Vagina (tissue), 2 donors: Measurements from ENCODE around the gene STMND1. TPM values are rescaled to one million over a fixed set of nuclear protein-coding genes. Genes with fewer than 3 reads are reported as not detected.

Experiments
- DNase-seq, 2 donors: peaks; one replicate each; pipeline ENCODE4 v3.0.0-alpha.2; 2017; ENCODE audit errors: extremely low spot score in 2 of 2
- H3K27ac ChIP-seq: fragments of 200-600 bp; sonication (generic); one replicate; pipeline ENCODE4 v1.5.1; 2019
- H3K27me3 ChIP-seq: fragments of 200-600 bp; sonication (generic); one replicate; pipeline ENCODE4 v1.5.1; 2019
- H3K36me3 ChIP-seq, 2 donors: fragments of 200-600 bp; sonication (generic); one replicate each; pipeline ENCODE4 v1.5.1; 2017 to 2019
- H3K4me1 ChIP-seq: fragments of 200-600 bp; sonication (generic); one replicate; pipeline ENCODE4 v1.5.1; 2019
- H3K4me3 ChIP-seq, 2 donors: fragments of 200-600 bp; sonication (generic); 1 replicate in 1 of 2; 2 replicates in 1 of 2; pipeline ENCODE4 v1.5.1; 2016 to 2019
- H3K9me3 ChIP-seq: fragments of 200-600 bp; sonication (generic); one replicate; pipeline ENCODE4 v1.5.1; 2019
- POLR2A ChIP-seq, 2 donors: fragments of 450-650 bp; IDR thresholded peaks; one replicate each; pipeline ENCODE4 v1.6.1; 2017; ENCODE audit warnings: antibody characterized with exemption in 2 of 2, mild to moderate bottlenecking in 2 of 2, moderate library complexity in 2 of 2
- POLR2AphosphoS5 ChIP-seq, 2 donors: sonication (generic); formaldehyde crosslinking; IDR thresholded peaks; one replicate each; pipeline ENCODE4 v1.9.0; 2017; ENCODE audit warnings: antibody characterized with exemption in 2 of 2, mild to moderate bottlenecking in 2 of 2, low read depth in 1 of 2; ENCODE audit not compliant: insufficient read depth in 1 of 2
- intact Hi-C: fragments of 100-400 bp; cut with DNase I; formaldehyde crosslinking; loops from one replicate; pipeline ENCODE4 v1.15.1; 2023
- total RNA-seq: library from RNA; depleted of rRNA; stranded (reverse); fragments of >200 nt; gene quantifications from one replicate; pipeline ENCODE4 v1.2.3, GENCODE V29; 2016
- TF ChIP-seq, protein P1 (sequence below), 3 experiments: fragments of 450-650 bp in 2 of 3; fragments of 200-600 bp in 1 of 3; sonication (generic) in 1 of 3; IDR thresholded peaks; one replicate each; pipeline ENCODE4 v1.5.1; 2017 to 2019; ENCODE audit warnings: antibody characterized with exemption in 3 of 3, mild to moderate bottlenecking in 2 of 3, moderate library complexity in 2 of 3

Gene STMND1
- total RNA-seq, 1 donor from 2014 or later, result not detected

DNA sequence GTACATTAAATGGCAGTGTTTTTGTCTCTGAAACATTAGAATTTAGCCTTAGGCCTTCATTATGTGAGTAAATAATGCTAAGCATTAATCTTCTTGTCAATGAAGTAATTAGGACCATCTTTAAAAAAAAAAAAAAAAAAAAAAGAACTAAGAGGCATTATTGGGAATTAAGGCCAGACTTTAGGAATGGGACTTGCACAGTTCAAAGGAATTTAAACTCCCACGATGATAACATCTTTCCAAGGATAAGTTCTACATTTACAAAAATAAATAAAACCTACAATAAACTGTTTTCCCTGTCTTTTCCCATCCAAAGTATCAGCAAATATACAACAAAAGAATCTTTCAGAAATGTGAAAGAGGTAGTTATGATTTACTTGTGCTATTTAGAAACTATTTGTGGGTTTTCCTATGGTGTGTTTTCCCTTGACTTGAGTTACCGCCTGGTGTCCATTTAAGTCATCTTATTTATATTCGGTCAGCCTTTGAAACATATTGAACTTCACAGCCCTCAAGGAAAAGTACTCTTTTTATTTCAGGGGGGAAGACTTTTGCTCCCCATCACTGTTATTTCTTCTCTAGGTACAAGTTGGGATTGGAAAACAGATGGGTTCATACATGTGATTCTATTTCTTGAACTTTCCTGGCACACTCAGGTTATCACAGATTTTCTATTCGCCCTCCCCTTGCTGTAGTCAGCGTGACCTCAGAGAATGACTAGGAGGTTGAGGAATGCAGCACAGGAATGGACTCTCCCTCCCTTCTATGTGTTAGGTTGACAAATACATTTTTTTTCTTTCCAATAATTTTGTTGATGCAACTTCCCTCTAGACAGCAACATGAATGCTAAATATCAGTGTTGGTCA lies 13.6 kb downstream of the STMND1 start:
- no peak for DNase-seq
- no peaks in the 10 kb centered on the region for H3K36me3 ChIP-seq
- no peak overlapping the region for H3K27ac ChIP-seq
- peaks cover 13% of the 10 kb centered on the region for H3K4me1 ChIP-seq
- H3K27me3 ChIP-seq, result no peaks in the 10 kb centered on the region
- intact Hi-C loops, result no loop called here
- TF ChIP-seq POLR2A (IDR thresholded peaks at IDR 0.05), result no peak
- no peak for TF ChIP-seq POLR2AphosphoS5 (IDR thresholded peaks at IDR 0.05; ENCODE audit: insufficient read depth in 1 of 2, low read depth in 1 of 2)
- TF ChIP-seq, protein P1, sequence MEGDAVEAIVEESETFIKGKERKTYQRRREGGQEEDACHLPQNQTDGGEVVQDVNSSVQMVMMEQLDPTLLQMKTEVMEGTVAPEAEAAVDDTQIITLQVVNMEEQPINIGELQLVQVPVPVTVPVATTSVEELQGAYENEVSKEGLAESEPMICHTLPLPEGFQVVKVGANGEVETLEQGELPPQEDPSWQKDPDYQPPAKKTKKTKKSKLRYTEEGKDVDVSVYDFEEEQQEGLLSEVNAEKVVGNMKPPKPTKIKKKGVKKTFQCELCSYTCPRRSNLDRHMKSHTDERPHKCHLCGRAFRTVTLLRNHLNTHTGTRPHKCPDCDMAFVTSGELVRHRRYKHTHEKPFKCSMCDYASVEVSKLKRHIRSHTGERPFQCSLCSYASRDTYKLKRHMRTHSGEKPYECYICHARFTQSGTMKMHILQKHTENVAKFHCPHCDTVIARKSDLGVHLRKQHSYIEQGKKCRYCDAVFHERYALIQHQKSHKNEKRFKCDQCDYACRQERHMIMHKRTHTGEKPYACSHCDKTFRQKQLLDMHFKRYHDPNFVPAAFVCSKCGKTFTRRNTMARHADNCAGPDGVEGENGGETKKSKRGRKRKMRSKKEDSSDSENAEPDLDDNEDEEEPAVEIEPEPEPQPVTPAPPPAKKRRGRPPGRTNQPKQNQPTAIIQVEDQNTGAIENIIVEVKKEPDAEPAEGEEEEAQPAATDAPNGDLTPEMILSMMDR (IDR thresholded peaks at IDR 0.05), result no peak
- H3K9me3 ChIP-seq, result no peaks in the 10 kb centered on the region
- no peak overlapping the region for H3K4me3 ChIP-seq

DNA sequence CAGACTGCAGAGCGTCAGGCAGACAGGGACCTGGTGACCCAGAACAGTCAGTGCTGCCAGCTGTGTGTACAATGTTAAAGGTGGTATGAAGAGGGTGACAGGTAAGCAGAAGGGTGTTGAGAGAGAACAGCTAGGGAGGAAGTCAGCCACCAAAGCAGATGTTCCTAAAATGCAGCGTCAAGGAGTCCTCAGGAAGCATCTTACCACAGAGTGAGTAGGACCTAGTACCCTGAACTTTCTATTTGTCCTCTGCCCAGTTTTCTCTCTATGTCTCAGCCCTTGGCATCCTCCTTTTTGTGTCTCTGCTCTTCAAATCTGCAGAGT lies 14.2 kb downstream of the STMND1 start:
- DNase-seq, result no peak
- H3K27ac ChIP-seq, result no peak overlapping the region

DNA sequence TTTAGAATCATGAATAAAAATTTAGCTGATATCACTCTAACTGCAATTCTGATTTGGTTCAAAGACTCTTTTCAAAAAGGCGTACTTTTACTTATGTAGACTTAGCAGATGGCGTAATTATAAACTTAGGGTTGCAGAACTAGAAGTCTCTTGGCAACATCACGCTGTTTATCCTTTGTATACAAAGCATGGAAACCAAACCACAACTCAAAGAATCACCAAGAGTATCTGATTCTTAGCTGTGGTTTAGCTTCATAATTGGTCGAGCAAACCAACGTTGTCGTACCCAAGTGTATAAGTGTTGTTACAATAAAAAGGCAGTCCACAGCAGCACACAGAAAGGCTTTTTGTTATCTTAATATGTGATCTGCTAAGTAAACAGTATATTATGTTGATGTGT lies 18.2 kb downstream of the STMND1 start:
- Histone ChIP-seq H3K36me3 (no peaks in the 10 kb centered on the region), H3K9me3 (no peaks in the 10 kb centered on the region), H3K4me3 (no peak overlapping the region), H3K4me1 (peaks cover 13% of the 10 kb centered on the region), H3K27me3 (no peaks in the 10 kb centered on the region), H3K27ac (no peak overlapping the region)
- intact Hi-C loops, result no loop called here
- TF ChIP-seq POLR2AphosphoS5 (IDR thresholded peaks at IDR 0.05; ENCODE audit: insufficient read depth in 1 of 2, low read depth in 1 of 2) (no peak), POLR2A (IDR thresholded peaks at IDR 0.05) (no peak)
- TF ChIP-seq, protein P1 (IDR thresholded peaks at IDR 0.05), result no peak
- no peak for DNase-seq

More for the DNA sequence above, 14.2 kb downstream of the STMND1 start:
- TF ChIP-seq POLR2A (IDR thresholded peaks at IDR 0.05), result no peak
- TF ChIP-seq, protein P1 (IDR thresholded peaks at IDR 0.05), result no peak
- TF ChIP-seq POLR2AphosphoS5 (IDR thresholded peaks at IDR 0.05; ENCODE audit: insufficient read depth in 1 of 2, low read depth in 1 of 2), result no peak
- H3K9me3 ChIP-seq, result no peaks in the 10 kb centered on the region
- H3K36me3 ChIP-seq, result no peaks in the 10 kb centered on the region
- no peak overlapping the region for H3K4me3 ChIP-seq
- H3K4me1 ChIP-seq, result peaks cover 13% of the 10 kb centered on the region
- H3K27me3 ChIP-seq, result no peaks in the 10 kb centered on the region
- intact Hi-C loops, result no loop called here

DNA sequence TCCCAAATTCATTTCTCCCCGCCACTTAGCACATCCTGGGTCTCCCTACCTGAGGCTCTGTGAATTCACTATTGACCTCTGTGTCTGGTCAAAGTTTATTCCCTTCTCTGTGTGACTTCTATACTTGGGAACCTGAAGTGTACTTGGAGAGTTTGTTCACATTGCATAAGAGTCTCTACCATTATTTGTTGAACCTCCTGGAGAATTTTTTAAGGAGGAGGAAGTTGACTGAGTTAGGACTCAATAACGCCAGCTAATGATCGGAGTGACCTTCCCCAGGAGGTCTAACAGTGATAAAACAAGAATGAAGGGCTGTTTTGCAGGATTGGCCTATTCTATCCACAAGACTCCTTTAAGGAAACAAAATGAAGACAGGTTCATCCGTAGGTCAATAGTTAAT lies 23.6 kb downstream of the STMND1 start:
- Histone ChIP-seq H3K9me3 (no peaks in the 10 kb centered on the region), H3K27me3 (no peaks in the 10 kb centered on the region), H3K4me1 (no peaks in the 10 kb centered on the region), H3K4me3 (no peak overlapping the region), H3K27ac (no peak overlapping the region), H3K36me3 (no peaks in the 10 kb centered on the region)
- DNase-seq, result no peak
- no peak for TF ChIP-seq POLR2A (IDR thresholded peaks at IDR 0.05)
- no peak for TF ChIP-seq POLR2AphosphoS5 (IDR thresholded peaks at IDR 0.05; ENCODE audit: insufficient read depth in 1 of 2, low read depth in 1 of 2)
- TF ChIP-seq, protein P1 (IDR thresholded peaks at IDR 0.05), result no peak
- intact Hi-C loops, result no loop called here

DNA sequence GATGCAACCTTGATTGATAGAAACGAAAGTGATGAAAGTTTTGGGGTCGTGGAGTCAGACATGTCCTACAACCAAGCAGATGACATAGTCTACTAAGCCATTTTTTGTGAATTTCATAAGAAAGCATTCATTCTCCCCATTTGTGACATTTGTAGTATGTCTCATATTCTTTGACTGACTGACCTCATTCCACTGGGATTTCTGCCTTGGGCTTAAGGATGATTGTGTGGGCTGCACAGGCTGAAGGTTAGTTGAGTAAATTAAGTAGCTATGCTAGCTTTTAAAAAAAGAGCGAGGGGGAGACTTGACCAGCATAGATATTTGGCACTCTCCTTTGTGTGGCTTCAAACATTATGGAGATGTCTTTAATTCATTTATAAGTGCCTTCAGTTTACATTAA lies 28.9 kb downstream of the STMND1 start:
- TF ChIP-seq POLR2A (IDR thresholded peaks at IDR 0.05), result no peak
- TF ChIP-seq, protein P1 (IDR thresholded peaks at IDR 0.05), result no peak
- no peak for TF ChIP-seq POLR2AphosphoS5 (IDR thresholded peaks at IDR 0.05; ENCODE audit: insufficient read depth in 1 of 2, low read depth in 1 of 2)
- H3K9me3 ChIP-seq, result peaks cover 5% of the 10 kb centered on the region
- no peak for DNase-seq
- no peak overlapping the region for H3K4me3 ChIP-seq
- H3K27ac ChIP-seq, result no peak overlapping the region
- H3K4me1 ChIP-seq, result no peaks in the 10 kb centered on the region
- no peaks in the 10 kb centered on the region for H3K27me3 ChIP-seq
- intact Hi-C loops, result no loop called here
- no peaks in the 10 kb centered on the region for H3K36me3 ChIP-seq
